ENCODE results near the gene PIGQ. TPM values are rescaled to one million over a fixed set of nuclear protein-coding genes. Genes with fewer than 3 reads are reported as not detected.
"Not testable (repeated sequence)": the region's sequence is repeated elsewhere in the genome, so short reads cannot be mapped to it uniquely, and the experiment has no call there.

The PIGQ gene
- total and polyA plus RNA-seq, 2 donors (not counting 1 experiment from before 2014, with no cell fraction given): 11.2 to 22.3 TPM

- Histone ChIP-seq H2AFZ (ENCODE audit: low read length) (no peak overlapping the region), H3K27ac (ENCODE audit: insufficient read depth, low read length) (no peak overlapping the region), H3K36me3 (ENCODE audit: control insufficient read depth, insufficient read depth, low read length) (no peaks in the 10 kb centered on the region), H4K20me1 (ENCODE audit: control insufficient read depth, extremely low read depth, insufficient read depth, low read length) (no peaks in the 10 kb centered on the region), H3K4me3 (replicated peaks in 1 of 4; ENCODE audit: control extremely low read depth in 1 of 4, insufficient read depth in 1 of 4, low read depth in 3 of 4, low read length in 4 of 4) (no peak overlapping the region), H3K9me3 (ENCODE audit: control insufficient read depth, insufficient read depth, low read depth, low read length) (no peaks in the 10 kb centered on the region), H3K79me2 (ENCODE audit: control insufficient read depth, insufficient read depth, low read length) (peaks cover 10% of the 10 kb centered on the region), H3K4me2 (ENCODE audit: extremely low read depth, insufficient read depth, low read length) (no peak overlapping the region), H3K4me1 (ENCODE audit: control insufficient read depth, extremely low read depth, insufficient read depth, low read length) (no peaks in the 10 kb centered on the region), H3K27me3 (ENCODE audit: control insufficient read depth, insufficient read depth, low read length) (no peaks in the 10 kb centered on the region), H3K9ac (ENCODE audit: insufficient read depth, low read length) (no peak overlapping the region)
- DNase-seq (ENCODE audit: low read depth in 2 of 2): no peak
- TF ChIP-seq CTCF (conservative IDR thresholded peaks at IDR 0.05 in 1 of 2, IDR thresholded peaks at IDR 0.05 in 1 of 2; ENCODE audit: low read depth in 1 of 2, low read length in 2 of 2): no peak
- no peak for TF ChIP-seq EZH2 (IDR thresholded peaks at IDR 0.05; ENCODE audit: low read length, missing control alignments)
These were observed 26.9 kb downstream of the PIGQ start for GRCh38 chr16:596736-597060.

GRCh38 chr16:597655-598054 lies 27.9 kb downstream of the PIGQ start:
- not testable (repeated sequence) for H3K27me3 ChIP-seq (ENCODE audit: control insufficient read depth, insufficient read depth, low read length); DNase-seq (ENCODE audit: low read depth in 2 of 2); H2AFZ ChIP-seq (ENCODE audit: low read length); H3K27ac ChIP-seq (ENCODE audit: insufficient read depth, low read length); H3K79me2 ChIP-seq (ENCODE audit: control insufficient read depth, insufficient read depth, low read length); H3K9me3 ChIP-seq (ENCODE audit: control insufficient read depth, insufficient read depth, low read depth, low read length); H3K4me1 ChIP-seq (ENCODE audit: control insufficient read depth, extremely low read depth, insufficient read depth, low read length); H3K9ac ChIP-seq (ENCODE audit: insufficient read depth, low read length); H3K36me3 ChIP-seq (ENCODE audit: control insufficient read depth, insufficient read depth, low read length); H4K20me1 ChIP-seq (ENCODE audit: control insufficient read depth, extremely low read depth, insufficient read depth, low read length); H3K4me2 ChIP-seq (ENCODE audit: extremely low read depth, insufficient read depth, low read length); H3K4me3 ChIP-seq (replicated peaks in 1 of 4; ENCODE audit: control extremely low read depth in 1 of 4, insufficient read depth in 1 of 4, low read depth in 3 of 4, low read length in 4 of 4)

- Histone ChIP-seq H3K27me3 (ENCODE audit: control insufficient read depth, insufficient read depth, low read length) (no peaks in the 10 kb centered on the region), H3K9me3 (ENCODE audit: control insufficient read depth, insufficient read depth, low read depth, low read length) (no peaks in the 10 kb centered on the region), H4K20me1 (ENCODE audit: control insufficient read depth, extremely low read depth, insufficient read depth, low read length) (no peaks in the 10 kb centered on the region), H3K4me1 (ENCODE audit: control insufficient read depth, extremely low read depth, insufficient read depth, low read length) (no peaks in the 10 kb centered on the region), H2AFZ (ENCODE audit: low read length) (no peak overlapping the region), H3K36me3 (ENCODE audit: control insufficient read depth, insufficient read depth, low read length) (no peaks in the 10 kb centered on the region), H3K79me2 (ENCODE audit: control insufficient read depth, insufficient read depth, low read length) (peaks cover 7% of the 10 kb centered on the region), H3K4me2 (ENCODE audit: extremely low read depth, insufficient read depth, low read length) (no peak overlapping the region), H3K4me3 (replicated peaks in 1 of 4; ENCODE audit: control extremely low read depth in 1 of 4, insufficient read depth in 1 of 4, low read depth in 3 of 4, low read length in 4 of 4) (no peak overlapping the region), H3K27ac (ENCODE audit: insufficient read depth, low read length) (no peak overlapping the region), H3K9ac (ENCODE audit: insufficient read depth, low read length) (no peak overlapping the region)
- DNase-seq (ENCODE audit: low read depth in 2 of 2): no peak
- TF ChIP-seq EZH2 (IDR thresholded peaks at IDR 0.05; ENCODE audit: low read length, missing control alignments) (no peak), CTCF (conservative IDR thresholded peaks at IDR 0.05 in 1 of 2, IDR thresholded peaks at IDR 0.05 in 1 of 2; ENCODE audit: low read depth in 1 of 2, low read length in 2 of 2) (no peak)
These were observed 29.3 kb downstream of the PIGQ start for GRCh38 chr16:598823-599739.
